Activated naive CD4-positive, alpha-beta T cell treated with anti-CD3 and anti-CD28 coated beads, Interleukin-2, amount 50 U/mL, for 72 hours (primary cell): Measurements from ENCODE around the gene DNAJB11. TPM values are rescaled to one million over a fixed set of nuclear protein-coding genes. Genes with fewer than 3 reads are reported as not detected.
"Not testable (repeated sequence)": the region's sequence is repeated elsewhere in the genome, so short reads cannot be mapped to it uniquely, and the experiment has no call there.

Experiments
- ATAC-seq, 2 donors: fragments of 150-1000 bp; cut with Tn5 transposase; 2 replicates each; pipeline ENCODE4 v1.10.0; 2021; ENCODE audit warnings: mild to moderate bottlenecking in 2 of 2, moderate library complexity in 2 of 2
- DNase-seq, 2 donors: peaks; one replicate each; pipeline ENCODE4 v3.0.0; 2021 to 2022; ENCODE audit warnings: low spot score in 2 of 2
- H3K27ac Mint-ChIP-seq, 2 donors: one replicate each; pipeline ENCODE4 v1.8.0; 2022; ENCODE audit warnings: mild to moderate bottlenecking in 2 of 2, mixed read lengths in 2 of 2
- H3K36me3 Mint-ChIP-seq, 2 donors: one replicate each; pipeline ENCODE4 v1.8.0; 2022; ENCODE audit warnings: mixed read lengths in 2 of 2
- H3K9me3 Mint-ChIP-seq, 2 donors: one replicate each; pipeline ENCODE4 v1.8.0; 2022; ENCODE audit warnings: mixed read lengths in 2 of 2
- total RNA-seq, 2 donors: library from RNA; stranded (reverse); gene quantifications; one replicate each; pipeline ENCODE4 v1.2.3, GENCODE V29; 2022

Gene DNAJB11
- total RNA-seq, 2 donors from 2014 or later = 30.3 to 44.8 TPM

GRCh38 chr3:186540221-186540834 lies 30.2 kb upstream of the DNAJB11 start:
- Mint-ChIP-seq H3K27ac (peak overlapping the region; percentile 18 to 78), H3K9me3 (no peaks in the 10 kb centered on the region), H3K36me3 (peaks cover 0 to 7% of the 10 kb centered on the region in 2 donors)
- peak; percentile 62 to 64 for ATAC-seq
- peak; percentile 78 to 86 for DNase-seq

GRCh38 chr3:186540835-186541226 lies 29.7 kb upstream of the DNAJB11 start:
- no peak for DNase-seq
- peak overlapping the region; percentile 18 to 78 for H3K27ac Mint-ChIP-seq
- ATAC-seq = peak; percentile 6 to 22
- H3K9me3 Mint-ChIP-seq = no peaks in the 10 kb centered on the region
- H3K36me3 Mint-ChIP-seq = peaks cover 0 to 7% of the 10 kb centered on the region in 2 donors

GRCh38 chr3:186544281-186544680 lies 26.2 kb upstream of the DNAJB11 start, which contains the start of gene CRYGS:
TSS of gene CRYGS (minus strand) at chr3:186544380. CDS start at chr3:186544326, 54 bp downstream.
- no peaks in the 10 kb centered on the region for H3K9me3 Mint-ChIP-seq

GRCh38 chr3:186549497-186549896 lies 21.0 kb upstream of the DNAJB11 start:
- ATAC-seq (no peak), DNase-seq (no peak)
- Mint-ChIP-seq H3K36me3 (peaks cover 0 to 5% of the 10 kb centered on the region in 2 donors), H3K27ac (no peak overlapping the region), H3K9me3 (no peaks in the 10 kb centered on the region)

More at GRCh38 chr3:186544281-186544680, 26.2 kb upstream of the DNAJB11 start, which contains the start of gene CRYGS:
- Mint-ChIP-seq H3K27ac (no peak within 1 kb of the TSS), H3K36me3 (no peaks in the 10 kb centered on the region)
- ATAC-seq (no peak), DNase-seq (no peak)

GRCh38 chr3:186551387-186551786 lies 19.1 kb upstream of the DNAJB11 start:
- H3K36me3 Mint-ChIP-seq = peaks cover 5% of the 10 kb centered on the region in 2 donors
- ATAC-seq = no peak

GRCh38 chr3:186552408-186553031 lies 18.0 kb upstream of the DNAJB11 start:
- no peaks in the 10 kb centered on the region for H3K9me3 Mint-ChIP-seq
- H3K27ac Mint-ChIP-seq = no peak overlapping the region
- DNase-seq (no peak), ATAC-seq (no peak)
- H3K36me3 Mint-ChIP-seq = peaks cover 5% of the 10 kb centered on the region in 2 donors

More at GRCh38 chr3:186551387-186551786, 19.1 kb upstream of the DNAJB11 start:
- Mint-ChIP-seq H3K27ac (no peak overlapping the region), H3K9me3 (no peaks in the 10 kb centered on the region)
- DNase-seq = no peak

- no peaks in the 10 kb centered on the region for H3K9me3 Mint-ChIP-seq
- H3K36me3 Mint-ChIP-seq = peaks cover 6 to 7% of the 10 kb centered on the region in 2 donors
- DNase-seq (no peak), ATAC-seq (no peak)
- peak overlapping the region in 1 of 2 donors; percentile 46 for H3K27ac Mint-ChIP-seq
Measured at GRCh38 chr3:186564586-186564985, 5.9 kb upstream of the DNAJB11 start.

GRCh38 chr3:186566772-186567071 lies 3.8 kb upstream of the DNAJB11 start:
- peak overlapping the region; percentile 94 to 96 for H3K27ac Mint-ChIP-seq

GRCh38 chr3:186567072-186567921 lies 3.2 kb upstream of the DNAJB11 start, which contains the start of gene TBCCD1:
TSS of gene TBCCD1 (minus strand) at chr3:186567339. CDS start at chr3:186564329, 3,010 bp downstream.
- Mint-ChIP-seq H3K9me3 (no peaks in the 10 kb centered on the region), H3K27ac (peak within 1 kb of the TSS; percentile 95 to 96), H3K36me3 (peaks cover 11 to 17% of the 10 kb centered on the region in 2 donors)
- DNase-seq = peak; percentile 94 to 100
- ATAC-seq = peak; percentile 64

More at GRCh38 chr3:186566772-186567071, 3.8 kb upstream of the DNAJB11 start:
- peaks cover 11 to 17% of the 10 kb centered on the region in 2 donors for H3K36me3 Mint-ChIP-seq
- H3K9me3 Mint-ChIP-seq = no peaks in the 10 kb centered on the region
- DNase-seq (no peak), ATAC-seq (no peak)

GRCh38 chr3:186569361-186569760 lies 1.2 kb upstream of the DNAJB11 start:
- peak overlapping the region; percentile 93 to 99 for H3K27ac Mint-ChIP-seq

GRCh38 chr3:186569779-186570095 lies 783 bp upstream of the DNAJB11 start:
- no peak for ATAC-seq
- peak overlapping the region; percentile 93 to 99 for H3K27ac Mint-ChIP-seq
- H3K9me3 Mint-ChIP-seq = no peaks in the 10 kb centered on the region

More at GRCh38 chr3:186569361-186569760, 1.2 kb upstream of the DNAJB11 start:
- H3K9me3 Mint-ChIP-seq, ATAC-seq, DNase-seq: not testable (repeated sequence)
- H3K36me3 Mint-ChIP-seq = peaks cover 11 to 24% of the 10 kb centered on the region in 2 donors

GRCh38 chr3:186570941-186571643 lies 572 bp downstream of the DNAJB11 start:
- ATAC-seq (no peak), DNase-seq (no peak)
- no peaks in the 10 kb centered on the region for H3K9me3 Mint-ChIP-seq
- peak overlapping the region; percentile 93 to 95 for H3K27ac Mint-ChIP-seq
- peaks cover 14 to 32% of the 10 kb centered on the region in 2 donors for H3K36me3 Mint-ChIP-seq

More at GRCh38 chr3:186569779-186570095, 783 bp upstream of the DNAJB11 start:
- peaks cover 14 to 25% of the 10 kb centered on the region in 2 donors for H3K36me3 Mint-ChIP-seq
- DNase-seq = no peak

- H3K27ac Mint-ChIP-seq = peak overlapping the region; percentile 93 to 95
- H3K36me3 Mint-ChIP-seq = peaks cover 10 to 27% of the 10 kb centered on the region in 2 donors
- no peak for ATAC-seq
- no peaks in the 10 kb centered on the region for H3K9me3 Mint-ChIP-seq
- no peak for DNase-seq
Measured at GRCh38 chr3:186571644-186572013, 1.1 kb downstream of the DNAJB11 start.

- no peak for DNase-seq
- Mint-ChIP-seq H3K36me3 (peaks cover 4 to 19% of the 10 kb centered on the region in 2 donors), H3K27ac (no peak overlapping the region), H3K9me3 (no peaks in the 10 kb centered on the region)
- ATAC-seq = no peak
Measured at GRCh38 chr3:186577521-186577920, 7.0 kb downstream of the DNAJB11 start.

- H3K9me3 Mint-ChIP-seq = no peaks in the 10 kb centered on the region
- ATAC-seq (no peak), DNase-seq (no peak)
- H3K27ac Mint-ChIP-seq = peak overlapping the region in 1 of 2 donors; percentile 26
- peaks cover 5 to 6% of the 10 kb centered on the region in 2 donors for H3K36me3 Mint-ChIP-seq
Measured at GRCh38 chr3:186580785-186581184, 10.3 kb downstream of the DNAJB11 start.

- ATAC-seq (no peak), DNase-seq (no peak)
- H3K36me3 Mint-ChIP-seq = peaks cover 4 to 5% of the 10 kb centered on the region in 2 donors
- H3K27ac Mint-ChIP-seq = no peak overlapping the region
- H3K9me3 Mint-ChIP-seq = no peaks in the 10 kb centered on the region
Measured at GRCh38 chr3:186582541-186582940, 12.0 kb downstream of the DNAJB11 start.
